ENCODE measurements around the gene DDI2. TPM values are rescaled to one million over a fixed set of nuclear protein-coding genes. Genes with fewer than 3 reads are reported as not detected.
A peak's percentile ranks its signal among the peaks of the same experiment; 100 is the strongest.

DDI2 gene
- total RNA-seq, 1 donor from 2014 or later, result 22.5 TPM

GRCh38 chr1:15616373-15617172 lies 685 bp upstream of the DDI2 start:
- no peak for DNase-seq
- H3K4me3 ChIP-seq, result peak overlapping the region; percentile 98
- H3K36me3 ChIP-seq, result no peaks in the 10 kb centered on the region
- TF ChIP-seq CTCF (IDR thresholded peaks at IDR 0.05; ENCODE audit: borderline replicate concordance), result no peak
- intact Hi-C loops (cut with micrococcal nuclease), result no loop called here
- H3K9me3 ChIP-seq (replicated peaks), result no peaks in the 10 kb centered on the region
- H3K27me3 ChIP-seq (ENCODE audit: low read depth), result no peaks in the 10 kb centered on the region
- H3K27ac ChIP-seq (replicated peaks), result peak overlapping the region; percentile 97
- H3K4me1 ChIP-seq, result peaks cover 52% of the 10 kb centered on the region

DNA sequence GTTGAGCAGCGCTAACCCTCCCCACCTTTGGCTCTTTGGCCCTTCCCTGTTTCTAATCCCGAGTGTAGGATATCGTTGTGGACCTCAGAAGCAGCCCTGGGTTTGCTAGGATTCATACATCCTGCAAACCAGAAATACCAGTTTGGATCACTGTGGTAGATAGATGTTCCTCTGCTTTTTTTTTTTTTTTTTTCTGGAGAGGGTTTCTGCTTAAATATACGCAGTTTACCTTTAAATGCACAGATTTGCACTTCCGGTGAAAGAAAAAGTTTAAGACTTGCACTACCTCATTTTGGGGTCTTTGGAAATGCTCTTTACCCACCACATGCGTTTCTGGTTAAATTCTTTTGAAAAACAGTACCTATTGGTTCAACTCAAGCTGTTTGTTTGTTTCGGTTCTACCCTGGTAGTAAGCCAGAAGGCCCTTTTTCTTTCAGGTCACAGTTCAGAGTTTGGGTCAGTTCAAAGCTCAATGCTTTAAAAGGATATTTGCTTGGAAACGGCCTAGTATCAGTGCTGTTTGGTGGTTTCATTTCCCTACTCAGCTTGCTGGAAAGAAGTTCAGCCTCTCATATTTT lies 908 bp downstream of the DDI2 start:
- peak overlapping the region; percentile 97 for H3K27ac ChIP-seq (replicated peaks)
- no peaks in the 10 kb centered on the region for H3K9me3 ChIP-seq (replicated peaks)
- no peak for DNase-seq
- H3K36me3 ChIP-seq, result no peaks in the 10 kb centered on the region
- no peak for TF ChIP-seq CTCF (IDR thresholded peaks at IDR 0.05; ENCODE audit: borderline replicate concordance)
- no peaks in the 10 kb centered on the region for H3K27me3 ChIP-seq (ENCODE audit: low read depth)
- intact Hi-C loops (cut with micrococcal nuclease), result no loop called here
- H3K4me1 ChIP-seq, result peaks cover 67% of the 10 kb centered on the region
- peak overlapping the region; percentile 98 for H3K4me3 ChIP-seq

DNA sequence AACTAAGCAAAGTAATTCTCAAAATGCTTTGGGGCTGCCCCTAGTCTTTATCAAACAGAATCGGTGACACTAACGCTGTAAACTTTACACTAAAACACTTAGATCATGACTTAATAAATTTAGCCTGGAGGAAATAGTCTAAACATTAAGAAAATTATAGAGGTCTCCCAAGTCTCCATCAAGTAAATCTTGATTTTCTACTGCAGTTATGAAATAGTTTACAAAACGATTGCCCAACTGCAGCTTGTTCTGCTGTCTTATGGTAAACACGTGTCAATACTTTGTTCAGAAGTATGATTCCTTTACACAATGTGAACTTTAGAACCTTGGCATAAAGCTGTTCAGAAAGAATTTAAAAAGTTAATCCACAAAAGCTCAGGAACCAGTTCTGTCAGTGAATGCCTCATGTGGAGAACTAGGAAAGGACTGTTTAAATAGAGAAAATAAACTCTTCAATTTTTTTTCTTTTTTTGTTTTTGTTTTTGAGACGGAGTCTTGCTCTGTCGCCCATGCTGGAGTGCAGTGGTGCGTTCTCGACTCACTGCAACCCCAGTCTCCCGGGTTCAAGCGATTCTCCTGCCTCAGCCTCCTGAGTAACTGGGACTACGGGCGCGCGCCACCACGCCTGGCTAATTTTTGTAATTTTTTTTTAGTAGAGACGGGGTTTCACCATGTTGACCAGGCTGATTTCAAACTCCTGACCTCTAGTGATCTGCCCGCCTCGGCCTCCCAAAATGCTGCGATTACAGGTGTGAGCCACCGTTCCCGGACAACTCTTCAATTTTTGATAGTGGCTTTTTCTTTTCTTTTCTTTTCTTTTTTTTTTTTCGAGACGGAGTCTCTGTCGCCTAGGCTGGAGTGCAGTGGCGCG lies 1.6 kb downstream of the DDI2 start:
- peak overlapping the region; percentile 98 for H3K4me3 ChIP-seq
- peaks cover 73% of the 10 kb centered on the region for H3K4me1 ChIP-seq
- intact Hi-C loops (cut with micrococcal nuclease), result no loop called here
- DNase-seq, result no peak
- TF ChIP-seq CTCF (IDR thresholded peaks at IDR 0.05; ENCODE audit: borderline replicate concordance), result no peak
- peak overlapping the region; percentile 97 for H3K27ac ChIP-seq (replicated peaks)
- no peaks in the 10 kb centered on the region for H3K36me3 ChIP-seq
- no peaks in the 10 kb centered on the region for H3K27me3 ChIP-seq (ENCODE audit: low read depth)
- H3K9me3 ChIP-seq (replicated peaks), result no peaks in the 10 kb centered on the region

DNA sequence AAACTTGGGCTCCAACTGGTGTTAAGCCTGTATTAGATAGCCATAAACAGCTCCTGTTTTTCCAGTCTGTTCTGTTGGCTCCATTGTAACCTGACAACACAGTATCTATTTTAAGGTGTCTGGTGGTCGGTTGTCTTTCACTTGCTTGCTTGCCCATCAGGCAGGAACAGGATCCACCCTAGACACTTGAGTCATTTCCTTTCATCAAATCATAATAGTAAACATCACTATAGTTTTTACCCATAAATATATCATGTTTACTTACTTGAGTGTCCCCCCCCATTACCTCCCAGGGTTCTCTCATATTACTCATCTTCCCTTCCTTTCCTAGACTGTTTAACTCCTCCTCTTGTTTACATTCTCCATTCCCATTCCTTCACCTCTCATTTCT lies 2.9 kb downstream of the DDI2 start:
- DNase-seq, result no peak
- H3K27me3 ChIP-seq (ENCODE audit: low read depth), result no peaks in the 10 kb centered on the region
- TF ChIP-seq CTCF (IDR thresholded peaks at IDR 0.05; ENCODE audit: borderline replicate concordance), result no peak
- peak overlapping the region; percentile 98 for H3K4me3 ChIP-seq
- H3K9me3 ChIP-seq (replicated peaks), result no peaks in the 10 kb centered on the region
- H3K36me3 ChIP-seq, result no peaks in the 10 kb centered on the region
- H3K4me1 ChIP-seq, result peaks cover 85% of the 10 kb centered on the region
- H3K27ac ChIP-seq (replicated peaks), result peak overlapping the region; percentile 97
- intact Hi-C loops (cut with micrococcal nuclease), result no loop called here

GRCh38 chr1:15620902-15621682 lies 3.8 kb downstream of the DDI2 start:
- peak overlapping the region; percentile 97 for H3K27ac ChIP-seq (replicated peaks)
- H3K36me3 ChIP-seq, result no peaks in the 10 kb centered on the region
- intact Hi-C loops (cut with micrococcal nuclease), result no loop called here
- no peak for TF ChIP-seq CTCF (IDR thresholded peaks at IDR 0.05; ENCODE audit: borderline replicate concordance)
- H3K4me3 ChIP-seq, result peak overlapping the region; percentile 98
- no peaks in the 10 kb centered on the region for H3K9me3 ChIP-seq (replicated peaks)
- H3K4me1 ChIP-seq, result peaks cover 94% of the 10 kb centered on the region
- no peak for DNase-seq
- H3K27me3 ChIP-seq (ENCODE audit: low read depth), result no peaks in the 10 kb centered on the region
